GM19099 (cell line): Measurements from ENCODE around the gene PRTN3.

Experiments
- POLR2A ChIP-seq: IDR thresholded peaks from 3 replicates; pipeline ENCODE4 v1.6.1; 2011; ENCODE audit warnings: low read depth; ENCODE audit not compliant: insufficient read length; ENCODE audit errors: extremely low read depth

Gene PRTN3

GRCh38 chr19:873084-873483 is 32.3 kb downstream of the PRTN3 start:
- TF ChIP-seq POLR2A: no peak

DNA sequence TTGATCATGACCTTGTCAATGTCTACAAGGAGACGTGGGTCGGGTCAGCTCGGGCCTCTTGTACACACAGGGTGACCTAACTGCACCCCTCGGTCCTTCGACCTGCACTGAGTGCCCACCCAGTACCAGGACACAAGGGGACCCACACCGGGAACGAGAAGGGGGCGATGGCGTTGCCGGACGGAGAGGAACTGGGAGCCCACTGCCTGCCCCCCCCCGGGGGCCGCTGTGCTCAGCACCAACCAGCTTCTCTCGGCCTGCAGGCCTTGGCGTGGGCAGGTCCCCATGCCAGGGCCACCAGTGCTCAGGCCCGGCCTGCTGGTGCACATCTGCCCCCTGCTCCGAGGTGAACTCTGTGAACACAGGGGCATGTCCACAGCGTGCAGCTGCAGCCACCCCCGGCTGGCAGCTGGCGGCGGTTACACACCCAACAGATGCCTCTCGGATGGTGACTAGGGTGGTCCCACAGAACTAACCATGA is 32.8 kb downstream of the PRTN3 start:
- no peak for TF ChIP-seq POLR2A

- TF ChIP-seq POLR2A: no peak
Measured at GRCh38 chr19:875265-875879, 34.6 kb downstream of the PRTN3 start.

- no peak for TF ChIP-seq POLR2A
Measured at GRCh38 chr19:876089-876488, 35.3 kb downstream of the PRTN3 start.

DNA sequence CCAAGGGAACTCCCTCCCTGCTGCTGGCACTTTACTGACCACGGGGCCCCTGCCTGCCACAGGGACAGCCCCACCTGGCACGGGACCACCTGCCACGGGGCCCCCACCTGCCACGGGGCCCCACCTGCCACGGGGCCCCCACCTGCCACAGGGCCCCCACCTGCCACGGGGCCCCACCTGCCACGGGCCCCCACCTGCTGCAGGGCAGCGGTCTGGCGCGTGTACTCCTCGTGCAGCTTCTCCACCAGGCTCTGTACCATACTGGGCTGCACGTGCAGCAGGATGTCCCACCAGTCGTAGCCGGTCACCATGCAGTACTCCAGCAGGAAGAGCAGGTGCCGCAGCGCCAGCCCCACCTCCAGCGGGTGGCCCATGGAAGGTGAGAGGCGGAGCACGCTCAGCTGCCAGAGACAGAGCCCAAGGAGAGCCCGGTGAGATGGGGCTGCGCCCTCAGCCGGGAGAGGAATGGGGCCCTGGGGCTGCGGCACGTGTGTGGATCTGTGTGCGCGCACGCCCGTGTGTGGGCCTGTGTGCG is 36.0 kb downstream of the PRTN3 start:
- no peak for TF ChIP-seq POLR2A

DNA sequence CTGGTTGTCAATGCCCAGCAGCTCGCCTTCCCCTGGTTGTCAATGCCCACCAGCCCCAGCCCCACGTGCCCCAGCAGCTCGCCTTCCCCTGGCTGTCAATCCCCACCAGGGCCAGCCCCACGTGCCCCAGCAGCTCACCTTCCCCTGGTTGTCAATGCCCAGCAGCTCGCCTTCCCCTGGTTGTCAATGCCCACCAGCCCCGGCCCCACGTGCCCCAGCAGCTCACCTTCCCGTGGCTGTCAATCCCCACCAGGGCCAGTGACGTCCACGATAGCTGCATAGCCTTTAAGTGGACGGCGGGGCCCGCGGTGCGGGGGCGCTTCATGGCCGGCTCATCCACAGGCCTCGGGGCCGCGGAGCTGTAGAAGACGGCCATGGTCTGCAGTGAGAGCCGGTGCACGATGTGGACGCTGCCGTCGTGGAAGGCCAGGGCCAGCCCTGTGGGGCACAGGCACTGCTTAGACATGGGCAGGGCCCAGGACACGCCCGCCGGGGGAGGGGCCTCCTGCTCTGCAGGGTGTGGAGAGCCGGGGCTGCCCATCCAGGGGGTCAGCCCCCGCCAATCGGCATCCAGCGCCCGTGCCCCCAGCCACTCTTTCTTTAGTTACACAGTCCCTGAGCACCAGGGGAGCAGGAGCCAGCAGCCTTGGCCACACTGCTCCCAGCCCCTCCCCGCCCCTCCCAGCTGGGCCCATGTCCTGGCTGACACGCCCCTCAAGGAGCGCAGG is 39.1 kb downstream of the PRTN3 start:
- no peak for TF ChIP-seq POLR2A

DNA sequence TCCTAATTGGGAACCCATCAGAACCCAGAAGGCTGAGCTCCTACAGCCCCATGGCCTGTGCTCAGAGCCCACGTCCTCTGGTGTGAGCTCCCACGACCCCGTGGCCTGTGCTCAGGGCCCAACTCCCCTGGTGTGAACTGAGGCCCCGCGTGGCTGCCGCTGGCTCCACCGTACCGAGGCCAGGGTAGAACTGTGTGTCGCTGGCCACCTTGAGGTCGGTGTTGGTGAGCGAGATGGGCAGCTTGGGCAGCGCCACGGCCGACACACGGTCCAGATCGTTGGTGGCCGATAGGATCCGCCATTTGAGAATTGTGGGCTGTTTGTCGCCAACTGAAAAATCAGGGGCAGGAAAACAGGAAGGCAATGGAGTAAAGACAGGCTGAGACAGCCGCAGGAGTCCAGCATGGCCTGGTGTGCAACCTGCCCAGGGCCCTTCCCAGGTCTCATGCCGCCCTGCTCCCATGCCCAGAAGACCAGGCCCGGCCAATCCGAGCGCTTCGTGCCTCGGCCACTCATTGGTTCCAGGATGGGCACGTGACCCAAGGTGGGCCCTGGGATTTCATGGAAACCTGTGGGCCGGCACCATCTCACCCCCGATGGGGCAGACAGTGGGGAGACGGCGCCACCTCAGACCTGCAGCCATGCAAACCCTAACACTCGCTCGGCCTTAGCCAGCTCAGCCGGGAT is 40.7 kb downstream of the PRTN3 start:
- TF ChIP-seq POLR2A: no peak

- no peak for TF ChIP-seq POLR2A
Measured at GRCh38 chr19:882871-883497, 42.2 kb downstream of the PRTN3 start.

- no peak for TF ChIP-seq POLR2A
Measured at GRCh38 chr19:883661-884211, 42.9 kb downstream of the PRTN3 start.

DNA sequence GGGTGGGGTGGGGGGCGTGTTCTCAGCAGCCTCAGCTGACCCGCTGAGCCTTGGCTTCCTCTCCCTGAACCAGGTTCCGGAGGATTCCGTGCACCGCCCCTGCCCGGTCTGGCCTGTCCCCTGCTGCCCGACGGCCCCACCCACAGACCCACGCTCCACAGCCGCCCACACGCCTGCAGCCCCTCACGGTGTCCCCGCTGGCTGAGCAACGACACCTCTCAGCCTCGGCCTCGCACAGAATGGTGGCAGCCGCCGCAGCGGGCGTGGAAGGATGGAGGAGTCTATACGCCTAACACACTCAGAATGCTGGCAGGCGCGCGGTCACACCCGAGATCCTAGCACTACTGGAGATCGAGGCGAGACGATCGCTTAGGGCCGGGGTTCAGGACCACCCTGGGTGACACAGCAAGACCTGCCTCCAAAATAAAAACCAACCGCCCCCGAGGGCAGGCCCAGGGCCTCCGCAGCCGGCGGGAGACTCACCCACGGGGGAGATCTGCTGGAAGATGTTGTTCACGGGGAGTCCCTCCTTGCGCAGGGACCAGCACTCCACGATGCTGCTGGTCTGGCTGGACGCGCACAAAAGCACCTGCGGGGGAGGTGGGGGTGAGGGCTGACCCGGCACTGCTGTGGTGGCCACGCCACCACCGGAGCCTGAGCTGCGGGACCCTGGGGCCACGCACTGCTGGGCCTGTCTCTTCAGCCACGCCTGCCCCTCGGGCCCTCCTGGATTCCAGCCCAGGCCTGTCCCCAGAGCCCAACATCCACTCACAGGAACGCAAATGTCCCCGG is 43.8 kb downstream of the PRTN3 start:
- no peak for TF ChIP-seq POLR2A

DNA sequence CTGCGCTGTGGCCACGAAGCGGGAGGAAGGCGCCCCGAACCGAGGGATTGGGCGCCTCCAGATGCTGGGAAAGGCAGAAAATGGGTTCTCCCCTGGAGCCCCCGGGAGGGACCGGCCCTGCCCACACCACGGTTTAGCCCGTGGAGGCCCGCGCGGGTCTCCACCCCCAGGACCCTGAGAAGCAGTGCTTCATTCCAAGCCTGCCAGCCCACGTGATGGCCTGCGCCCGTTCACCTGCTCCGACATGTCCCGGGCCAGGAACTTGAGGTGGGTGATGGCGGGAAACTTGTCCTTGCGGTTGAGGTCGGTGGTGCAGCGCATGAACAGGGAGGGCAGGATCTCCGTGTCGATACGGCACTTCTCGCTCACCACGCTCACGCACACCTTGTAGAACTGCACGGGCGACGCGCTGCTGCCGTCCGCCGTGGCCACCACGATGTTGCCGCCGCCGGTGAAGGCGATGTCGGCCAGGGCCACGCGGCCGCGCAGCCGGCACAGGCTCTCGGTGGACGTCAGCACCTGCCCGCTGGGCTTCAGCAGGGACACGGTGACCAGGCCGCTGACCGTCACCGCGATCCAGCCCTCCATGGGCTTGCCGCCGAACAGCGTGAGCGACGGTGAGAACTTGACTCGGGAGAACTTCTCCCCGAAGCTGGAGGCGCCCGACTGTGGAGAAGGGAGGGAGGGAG is 44.9 kb downstream of the PRTN3 start:
- no peak for TF ChIP-seq POLR2A

GRCh38 chr19:887072-887471 is 46.3 kb downstream of the PRTN3 start:
- no peak for TF ChIP-seq POLR2A

GRCh38 chr19:887599-887998 is 46.8 kb downstream of the PRTN3 start:
- no peak for TF ChIP-seq POLR2A
